HepG2 (cell line): ENCODE results near the gene S100A6. TPM values are rescaled to one million over a fixed set of nuclear protein-coding genes. Genes with fewer than 3 reads are reported as not detected.

Source experiments
- AHR ChIP-seq: IDR thresholded peaks from 2 replicates; pipeline ENCODE4 v1.6.1; 2018; ENCODE audit warnings: missing genetic modification reagents, missing compliant biosample characterization
- BHLHE40 ChIP-seq: IDR thresholded peaks from 2 replicates; pipeline ENCODE4 v1.6.1; 2011; ENCODE audit warnings: low read length, improper control_type of control experiment
- CHD2 ChIP-seq: IDR thresholded peaks from 2 replicates; pipeline ENCODE4 v1.6.1; 2011; ENCODE audit warnings: low read depth, low read length, improper control_type of control experiment
- DMAP1 ChIP-seq: IDR thresholded peaks from 2 replicates; pipeline ENCODE4 v1.6.1; 2016
- ELF3 ChIP-seq: IDR thresholded peaks from 2 replicates; pipeline ENCODE4 v1.6.1; 2016; ENCODE audit warnings: missing genetic modification reagents, missing compliant biosample characterization
- MAFF ChIP-seq: IDR thresholded peaks from 2 replicates; pipeline ENCODE4 v1.6.1; 2011; ENCODE audit warnings: low read depth, low read length, improper control_type of control experiment
- MEIS1 ChIP-seq: sonication (generic); formaldehyde crosslinking; IDR thresholded peaks from 2 replicates; pipeline ENCODE4 v1.9.0; 2021; ENCODE audit warnings: mild to moderate bottlenecking, missing genetic modification reagents, moderate library complexity, borderline replicate concordance
- MXI1 ChIP-seq: IDR thresholded peaks from 3 replicates; pipeline ENCODE4 v1.6.1; 2012; ENCODE audit warnings: low read depth, low read length, inconsistent platforms, borderline replicate concordance
- PHF21A ChIP-seq: sonication (generic); formaldehyde crosslinking; IDR thresholded peaks from 2 replicates; pipeline ENCODE4 v1.5.0; 2020; ENCODE audit warnings: mild to moderate bottlenecking, missing genetic modification reagents
- SMC3 ChIP-seq: IDR thresholded peaks from 2 replicates; pipeline ENCODE4 v1.6.1; 2011; ENCODE audit warnings: low read length, improper control_type of control experiment
- ZNF124 ChIP-seq: sonication (generic); formaldehyde crosslinking; IDR thresholded peaks from 2 replicates; pipeline ENCODE4 v1.4.0; 2020; ENCODE audit warnings: missing genetic modification reagents
- ZNF432 ChIP-seq: sonication (generic); formaldehyde crosslinking; IDR thresholded peaks from 2 replicates; pipeline ENCODE4 v1.5.0; 2020; ENCODE audit warnings: missing genetic modification reagents, mild to moderate bottlenecking, borderline replicate concordance
- ZNF460 ChIP-seq: sonication (generic); formaldehyde crosslinking; IDR thresholded peaks from 2 replicates; pipeline ENCODE4 v1.5.1; 2020; ENCODE audit warnings: missing genetic modification reagents, mild to moderate bottlenecking, borderline replicate concordance
- ZNF501 ChIP-seq: sonication (generic); formaldehyde crosslinking; IDR thresholded peaks from 2 replicates; pipeline ENCODE4 v1.5.1; 2020; ENCODE audit warnings: mild to moderate bottlenecking, moderate library complexity, missing genetic modification reagents
- ZNF660 ChIP-seq: sonication (generic); formaldehyde crosslinking; IDR thresholded peaks from 2 replicates; pipeline ENCODE4 v1.5.1; 2020; ENCODE audit warnings: mild to moderate bottlenecking, low read depth, missing genetic modification reagents, borderline replicate concordance
- ZNF788 ChIP-seq: sonication (generic); formaldehyde crosslinking; IDR thresholded peaks from 2 replicates; pipeline ENCODE4 v1.5.0; 2020; ENCODE audit warnings: mild to moderate bottlenecking, missing genetic modification reagents, borderline replicate concordance
- ZNF792 ChIP-seq: IDR thresholded peaks from 2 replicates; pipeline ENCODE4 v1.6.1; 2016
- polyA plus RNA-seq, 8 experiments: library from polyadenylated mRNA; depleted of rRNA in 3 of 8; stranded (reverse) in 7 of 8; unstranded in 1 of 8; fragments of >200 nt; fragmentation: Illumina TruSeq in 4 of 8; extraction: Trizol in 4 of 8; gene quantifications; 2 replicates each; pipeline versions ENCODE4 v1.2.1 to v1.2.3, GENCODE V29; 2011 to 2016; ENCODE audit warnings: low read depth in 4 of 8, missing spikeins in 1 of 8, mixed read lengths in 1 of 8; ENCODE audit not compliant: insufficient read depth in 1 of 8
- total RNA-seq, 5 experiments: library from RNA; depleted of rRNA; stranded (reverse); fragments of >200 nt; fragmentation: Illumina TruSeq; extraction: Trizol; gene quantifications; 2 replicates each; pipeline ENCODE4 v1.2.3, GENCODE V29; 2016; ENCODE audit warnings: low read depth in 1 of 5
- TF ChIP-seq, protein P1 (sequence below): sonication (generic); formaldehyde crosslinking; IDR thresholded peaks from 2 replicates; pipeline ENCODE4 v1.4.0; 2020; ENCODE audit warnings: missing genetic modification reagents, borderline replicate concordance
- TF ChIP-seq, protein P2 (sequence below): sonication (generic); formaldehyde crosslinking; IDR thresholded peaks from 2 replicates; pipeline ENCODE4 v1.4.0; 2020; ENCODE audit warnings: mild to moderate bottlenecking, missing genetic modification reagents
- TF ChIP-seq, protein P3 (sequence below): sonication (generic); formaldehyde crosslinking; IDR thresholded peaks from 2 replicates; pipeline ENCODE4 v1.4.0; 2020; ENCODE audit warnings: missing genetic modification reagents
- TF ChIP-seq, protein P4 (sequence below): sonication (generic); formaldehyde crosslinking; IDR thresholded peaks from 2 replicates; pipeline ENCODE4 v1.4.0; 2020; ENCODE audit warnings: missing genetic modification reagents

Gene S100A6
- total and polyA plus RNA-seq, 2 of the 13 experiments (the other 11 are each of a cell fraction or from before 2014, with no cell fraction given): 72.9 to 85.0 TPM

DNA sequence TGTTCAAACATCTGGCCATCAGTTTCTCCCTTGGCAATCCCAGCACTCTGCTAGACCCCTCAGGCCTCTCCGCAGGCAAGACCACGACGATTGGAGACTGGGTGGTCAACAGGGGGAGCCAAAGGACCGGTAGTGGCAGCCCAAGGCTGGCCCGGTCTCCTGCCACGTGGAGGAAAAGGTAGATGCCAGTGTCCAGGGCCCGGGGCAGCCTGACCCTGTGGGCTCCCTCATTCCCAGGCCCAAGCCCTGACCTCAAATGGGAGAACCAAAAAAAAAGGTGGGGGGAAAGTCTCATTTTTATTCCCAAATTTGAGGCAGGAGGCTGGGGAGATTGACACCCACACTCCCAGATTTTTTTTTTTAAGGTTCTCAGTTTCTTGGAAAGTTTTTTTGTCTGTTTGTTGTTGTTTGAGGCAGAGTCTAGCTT lies 24.8 kb downstream of the S100A6 start (continued):
- TF ChIP-seq AHR (CRISPR knock-in tag): 0 out of 2 replicates have a peak, but pooled peaks have one; percentile 56
- TF ChIP-seq MEIS1: no peak
- no peak for TF ChIP-seq ZNF660 (CRISPR knock-in tag)
- TF ChIP-seq MAFF: no peak
- 0 out of 2 replicates have a peak, but pooled peaks have one; percentile 28 for TF ChIP-seq ZNF124 (CRISPR knock-in tag)
- TF ChIP-seq, protein P1, sequence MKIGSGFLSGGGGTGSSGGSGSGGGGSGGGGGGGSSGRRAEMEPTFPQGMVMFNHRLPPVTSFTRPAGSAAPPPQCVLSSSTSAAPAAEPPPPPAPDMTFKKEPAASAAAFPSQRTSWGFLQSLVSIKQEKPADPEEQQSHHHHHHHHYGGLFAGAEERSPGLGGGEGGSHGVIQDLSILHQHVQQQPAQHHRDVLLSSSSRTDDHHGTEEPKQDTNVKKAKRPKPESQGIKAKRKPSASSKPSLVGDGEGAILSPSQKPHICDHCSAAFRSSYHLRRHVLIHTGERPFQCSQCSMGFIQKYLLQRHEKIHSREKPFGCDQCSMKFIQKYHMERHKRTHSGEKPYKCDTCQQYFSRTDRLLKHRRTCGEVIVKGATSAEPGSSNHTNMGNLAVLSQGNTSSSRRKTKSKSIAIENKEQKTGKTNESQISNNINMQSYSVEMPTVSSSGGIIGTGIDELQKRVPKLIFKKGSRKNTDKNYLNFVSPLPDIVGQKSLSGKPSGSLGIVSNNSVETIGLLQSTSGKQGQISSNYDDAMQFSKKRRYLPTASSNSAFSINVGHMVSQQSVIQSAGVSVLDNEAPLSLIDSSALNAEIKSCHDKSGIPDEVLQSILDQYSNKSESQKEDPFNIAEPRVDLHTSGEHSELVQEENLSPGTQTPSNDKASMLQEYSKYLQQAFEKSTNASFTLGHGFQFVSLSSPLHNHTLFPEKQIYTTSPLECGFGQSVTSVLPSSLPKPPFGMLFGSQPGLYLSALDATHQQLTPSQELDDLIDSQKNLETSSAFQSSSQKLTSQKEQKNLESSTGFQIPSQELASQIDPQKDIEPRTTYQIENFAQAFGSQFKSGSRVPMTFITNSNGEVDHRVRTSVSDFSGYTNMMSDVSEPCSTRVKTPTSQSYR (CRISPR knock-in tag): peak; percentile 10; the same call in 1 of the 2 replicates
- TF ChIP-seq ZNF432 (CRISPR knock-in tag): no peak
- TF ChIP-seq, protein P2, sequence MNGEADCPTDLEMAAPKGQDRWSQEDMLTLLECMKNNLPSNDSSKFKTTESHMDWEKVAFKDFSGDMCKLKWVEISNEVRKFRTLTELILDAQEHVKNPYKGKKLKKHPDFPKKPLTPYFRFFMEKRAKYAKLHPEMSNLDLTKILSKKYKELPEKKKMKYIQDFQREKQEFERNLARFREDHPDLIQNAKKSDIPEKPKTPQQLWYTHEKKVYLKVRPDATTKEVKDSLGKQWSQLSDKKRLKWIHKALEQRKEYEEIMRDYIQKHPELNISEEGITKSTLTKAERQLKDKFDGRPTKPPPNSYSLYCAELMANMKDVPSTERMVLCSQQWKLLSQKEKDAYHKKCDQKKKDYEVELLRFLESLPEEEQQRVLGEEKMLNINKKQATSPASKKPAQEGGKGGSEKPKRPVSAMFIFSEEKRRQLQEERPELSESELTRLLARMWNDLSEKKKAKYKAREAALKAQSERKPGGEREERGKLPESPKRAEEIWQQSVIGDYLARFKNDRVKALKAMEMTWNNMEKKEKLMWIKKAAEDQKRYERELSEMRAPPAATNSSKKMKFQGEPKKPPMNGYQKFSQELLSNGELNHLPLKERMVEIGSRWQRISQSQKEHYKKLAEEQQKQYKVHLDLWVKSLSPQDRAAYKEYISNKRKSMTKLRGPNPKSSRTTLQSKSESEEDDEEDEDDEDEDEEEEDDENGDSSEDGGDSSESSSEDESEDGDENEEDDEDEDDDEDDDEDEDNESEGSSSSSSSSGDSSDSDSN (CRISPR knock-in tag): peak; percentile 42; the same call in 1 of the 2 replicates
- no peak for TF ChIP-seq CHD2
- TF ChIP-seq ELF3: peak; percentile 51
- TF ChIP-seq ZNF501 (CRISPR knock-in tag): peak; percentile 70; the same call in 1 of the 2 replicates
- peak; percentile 28; the same call in 1 of the 2 replicates for TF ChIP-seq BHLHE40
- TF ChIP-seq ZNF460: no peak
- peak; percentile 84 for TF ChIP-seq DMAP1
- TF ChIP-seq MXI1: peak; percentile 72; the same call in 1 of the 3 replicates
- TF ChIP-seq SMC3: peak; percentile 66
- TF ChIP-seq, protein P3, sequence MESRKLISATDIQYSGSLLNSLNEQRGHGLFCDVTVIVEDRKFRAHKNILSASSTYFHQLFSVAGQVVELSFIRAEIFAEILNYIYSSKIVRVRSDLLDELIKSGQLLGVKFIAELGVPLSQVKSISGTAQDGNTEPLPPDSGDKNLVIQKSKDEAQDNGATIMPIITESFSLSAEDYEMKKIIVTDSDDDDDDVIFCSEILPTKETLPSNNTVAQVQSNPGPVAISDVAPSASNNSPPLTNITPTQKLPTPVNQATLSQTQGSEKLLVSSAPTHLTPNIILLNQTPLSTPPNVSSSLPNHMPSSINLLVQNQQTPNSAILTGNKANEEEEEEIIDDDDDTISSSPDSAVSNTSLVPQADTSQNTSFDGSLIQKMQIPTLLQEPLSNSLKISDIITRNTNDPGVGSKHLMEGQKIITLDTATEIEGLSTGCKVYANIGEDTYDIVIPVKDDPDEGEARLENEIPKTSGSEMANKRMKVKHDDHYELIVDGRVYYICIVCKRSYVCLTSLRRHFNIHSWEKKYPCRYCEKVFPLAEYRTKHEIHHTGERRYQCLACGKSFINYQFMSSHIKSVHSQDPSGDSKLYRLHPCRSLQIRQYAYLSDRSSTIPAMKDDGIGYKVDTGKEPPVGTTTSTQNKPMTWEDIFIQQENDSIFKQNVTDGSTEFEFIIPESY (CRISPR knock-in tag): peak; percentile 51; the same call in 1 of the 2 replicates
- TF ChIP-seq ZNF788: peak; percentile 61; the same call in 1 of the 2 replicates
- 0 out of 2 replicates have a peak, but pooled peaks have one; percentile 39 for TF ChIP-seq PHF21A (CRISPR knock-in tag)
- TF ChIP-seq, protein P4, sequence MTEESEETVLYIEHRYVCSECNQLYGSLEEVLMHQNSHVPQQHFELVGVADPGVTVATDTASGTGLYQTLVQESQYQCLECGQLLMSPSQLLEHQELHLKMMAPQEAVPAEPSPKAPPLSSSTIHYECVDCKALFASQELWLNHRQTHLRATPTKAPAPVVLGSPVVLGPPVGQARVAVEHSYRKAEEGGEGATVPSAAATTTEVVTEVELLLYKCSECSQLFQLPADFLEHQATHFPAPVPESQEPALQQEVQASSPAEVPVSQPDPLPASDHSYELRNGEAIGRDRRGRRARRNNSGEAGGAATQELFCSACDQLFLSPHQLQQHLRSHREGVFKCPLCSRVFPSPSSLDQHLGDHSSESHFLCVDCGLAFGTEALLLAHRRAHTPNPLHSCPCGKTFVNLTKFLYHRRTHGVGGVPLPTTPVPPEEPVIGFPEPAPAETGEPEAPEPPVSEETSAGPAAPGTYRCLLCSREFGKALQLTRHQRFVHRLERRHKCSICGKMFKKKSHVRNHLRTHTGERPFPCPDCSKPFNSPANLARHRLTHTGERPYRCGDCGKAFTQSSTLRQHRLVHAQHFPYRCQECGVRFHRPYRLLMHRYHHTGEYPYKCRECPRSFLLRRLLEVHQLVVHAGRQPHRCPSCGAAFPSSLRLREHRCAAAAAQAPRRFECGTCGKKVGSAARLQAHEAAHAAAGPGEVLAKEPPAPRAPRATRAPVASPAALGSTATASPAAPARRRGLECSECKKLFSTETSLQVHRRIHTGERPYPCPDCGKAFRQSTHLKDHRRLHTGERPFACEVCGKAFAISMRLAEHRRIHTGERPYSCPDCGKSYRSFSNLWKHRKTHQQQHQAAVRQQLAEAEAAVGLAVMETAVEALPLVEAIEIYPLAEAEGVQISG: peak; percentile 43; the same call in 1 of the 2 replicates
- TF ChIP-seq ZNF792 (CRISPR knock-in tag): peak; percentile 65; the same call in 1 of the 2 replicates
